Left kidney (tissue), 2 donors: ENCODE data around the gene WDR82. TPM values are rescaled to one million over a fixed set of nuclear protein-coding genes. Genes with fewer than 3 reads are reported as not detected.

Experiments used
- DNase-seq: peaks from one replicate; pipeline ENCODE4 v3.0.0-alpha.2; 2013
- polyA plus RNA-seq: library from polyadenylated mRNA; unstranded; fragments of 120-200 nt; gene quantifications from one replicate; pipeline ENCODE4 v1.2.1, GENCODE V29; 2013; ENCODE audit not compliant: insufficient read length

The WDR82 gene
- polyA plus RNA-seq, 1 donor, result 104 TPM

- DNase-seq, result no peak
Measured at GRCh38 chr3:52259035-52259434, 19.4 kb downstream of the WDR82 start.

- no peak for DNase-seq
Measured at GRCh38 chr3:52257911-52258310, 20.5 kb downstream of the WDR82 start.

GRCh38 chr3:52256622-52257021, 21.8 kb downstream of the WDR82 start:
- DNase-seq, result no peak

GRCh38 chr3:52256159-52256558, 22.3 kb downstream of the WDR82 start:
- no peak for DNase-seq

- DNase-seq, result no peak
Measured at GRCh38 chr3:52254608-52255007, 23.8 kb downstream of the WDR82 start.

GRCh38 chr3:52253314-52254304, 24.8 kb downstream of the WDR82 start:
- DNase-seq, result no peak

DNA sequence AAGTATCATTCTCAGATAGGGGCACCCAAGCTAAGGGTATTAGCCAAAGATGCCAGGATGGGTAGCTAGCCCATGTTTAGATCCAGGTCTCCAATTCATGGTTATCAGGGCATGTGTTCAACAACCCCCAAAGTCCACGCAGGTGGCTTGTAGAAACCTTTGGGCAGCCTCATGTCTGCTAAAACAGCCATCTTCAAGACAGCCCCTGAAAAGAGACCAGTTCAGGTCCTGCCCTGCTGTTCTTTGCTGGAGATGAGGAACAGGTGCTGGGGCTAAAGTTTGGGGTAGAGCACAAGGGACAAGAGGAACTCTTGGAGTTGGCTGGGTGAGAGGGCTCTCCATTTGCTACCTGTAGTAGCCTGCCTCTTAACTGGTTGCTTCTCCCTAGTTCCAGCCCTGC, 28.3 kb downstream of the WDR82 start:
- no peak for DNase-seq

DNA sequence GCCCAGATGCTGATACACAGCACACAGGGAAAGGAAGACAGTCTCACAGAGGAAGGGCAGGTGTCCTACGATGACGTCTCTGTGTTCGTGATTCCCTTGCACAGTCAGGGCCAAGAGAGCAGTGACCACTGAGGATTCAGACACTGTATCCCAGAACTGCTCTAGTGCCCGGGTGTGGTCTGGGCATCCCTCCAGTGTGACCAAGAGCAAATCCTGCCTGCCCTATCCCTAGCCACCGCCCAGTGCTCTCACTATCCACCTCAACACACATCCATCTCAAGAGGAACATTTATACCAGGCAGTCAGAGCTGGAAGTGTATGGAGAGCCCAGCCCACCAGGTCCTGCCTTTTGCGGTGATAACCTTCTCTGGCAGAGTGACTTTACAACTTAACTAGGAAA, 28.8 kb downstream of the WDR82 start:
- DNase-seq, result no peak

- no peak for DNase-seq
Measured at GRCh38 chr3:52248816-52249547, 29.5 kb downstream of the WDR82 start.

DNA sequence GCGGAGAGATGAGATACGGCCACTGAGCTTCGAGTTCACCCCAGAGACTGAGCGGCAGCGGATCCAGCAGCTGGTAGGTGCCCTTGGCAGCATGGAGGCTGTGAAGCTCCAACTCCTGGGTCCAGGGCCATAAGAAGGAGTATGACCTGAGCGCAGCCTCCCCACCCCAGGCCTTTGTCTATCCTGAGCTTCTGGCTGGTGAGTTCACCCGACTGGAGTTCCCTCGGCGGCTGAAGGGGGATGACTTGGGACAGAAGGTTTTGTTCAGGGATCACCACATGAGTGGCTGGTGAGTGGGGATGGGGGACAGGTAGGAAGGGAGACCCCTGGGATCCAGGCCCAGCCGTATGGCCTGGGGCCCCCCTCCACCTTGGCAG, 30.3 kb downstream of the WDR82 start:
- DNase-seq, result no peak

DNA sequence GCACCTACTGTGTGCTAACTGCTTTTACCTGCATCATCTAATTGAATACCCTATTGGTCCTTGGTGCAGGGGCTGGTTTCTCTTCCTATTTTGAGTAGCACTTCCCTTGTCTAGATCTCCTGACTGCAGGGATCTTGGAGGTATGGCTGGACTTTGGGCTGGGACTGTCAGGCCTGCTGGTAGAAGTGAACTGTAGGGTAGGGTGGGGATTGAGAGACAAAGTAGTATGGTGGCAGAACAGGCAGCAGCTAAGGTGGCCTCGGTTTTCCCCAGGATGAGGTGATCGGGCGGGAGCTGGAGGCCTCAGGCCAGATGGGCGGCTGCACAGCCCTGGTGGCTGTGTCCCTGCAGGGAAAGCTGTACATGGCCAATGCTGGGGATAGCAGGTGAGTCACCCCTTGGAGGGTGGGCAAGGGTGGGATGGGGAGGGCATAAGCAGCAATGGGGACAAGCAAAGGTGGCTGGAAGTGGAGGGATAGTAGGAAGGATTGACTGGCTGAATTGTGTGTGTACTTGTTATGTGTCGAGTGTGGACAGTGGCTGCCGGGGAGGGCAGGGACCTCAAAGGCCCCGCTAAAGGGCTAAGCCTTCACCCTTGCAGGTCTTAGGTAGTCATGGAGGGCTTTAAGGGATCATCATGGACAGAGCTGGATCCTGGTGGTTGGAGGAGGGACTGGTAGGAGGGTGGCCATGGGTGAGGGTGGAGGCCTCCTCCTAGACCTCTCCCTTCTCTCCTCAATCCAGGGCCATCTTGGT, 30.9 kb downstream of the WDR82 start:
- DNase-seq, result no peak

- DNase-seq, result no peak
Measured at GRCh38 chr3:52246728-52247408, 31.6 kb downstream of the WDR82 start.

GRCh38 chr3:52246264-52246620, 32.2 kb downstream of the WDR82 start:
- DNase-seq, result no peak

GRCh38 chr3:52245322-52246263, 32.9 kb downstream of the WDR82 start, which contains the start of gene PPM1M:
TSS of gene PPM1M (plus strand) at chr3:52245759. CDS start at chr3:52245825, 66 bp downstream.
- no peak for DNase-seq

- DNase-seq, result no peak
Measured at GRCh38 chr3:52243791-52244628, 34.4 kb downstream of the WDR82 start.

GRCh38 chr3:52242039-52242438, 36.4 kb downstream of the WDR82 start:
- DNase-seq, result no peak

- DNase-seq, result no peak
Measured at GRCh38 chr3:52240886-52241370, 37.5 kb downstream of the WDR82 start.

GRCh38 chr3:52240059-52240885, 38.2 kb downstream of the WDR82 start:
- DNase-seq, result no peak
